ENCODE measurements around the gene L3MBTL1.
"Not testable (repeated sequence)": the region's sequence is repeated elsewhere in the genome, so short reads cannot be mapped to it uniquely, and the experiment has no call there.

DNA sequence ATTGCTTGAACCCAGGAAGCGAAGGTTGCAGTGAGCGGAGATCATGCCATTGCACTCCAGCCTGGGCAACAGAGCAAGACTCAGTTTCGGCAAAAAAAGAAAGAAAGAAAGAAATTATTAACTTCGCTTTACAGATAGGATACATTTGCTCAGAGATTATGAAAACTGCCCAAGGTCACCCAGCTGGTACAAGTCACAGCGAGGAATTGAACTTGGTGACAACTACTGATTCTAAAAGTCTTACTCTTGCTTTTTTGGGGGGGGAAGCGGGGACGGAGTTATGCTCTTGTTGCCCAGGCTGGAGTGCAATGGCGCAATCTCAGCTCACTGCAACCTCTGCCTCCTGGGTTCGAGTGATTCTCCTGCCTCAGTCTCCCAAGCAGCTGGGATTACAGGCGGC, 81.0 kb downstream of the L3MBTL1 start:
- TF ChIP-seq, protein P1, sequence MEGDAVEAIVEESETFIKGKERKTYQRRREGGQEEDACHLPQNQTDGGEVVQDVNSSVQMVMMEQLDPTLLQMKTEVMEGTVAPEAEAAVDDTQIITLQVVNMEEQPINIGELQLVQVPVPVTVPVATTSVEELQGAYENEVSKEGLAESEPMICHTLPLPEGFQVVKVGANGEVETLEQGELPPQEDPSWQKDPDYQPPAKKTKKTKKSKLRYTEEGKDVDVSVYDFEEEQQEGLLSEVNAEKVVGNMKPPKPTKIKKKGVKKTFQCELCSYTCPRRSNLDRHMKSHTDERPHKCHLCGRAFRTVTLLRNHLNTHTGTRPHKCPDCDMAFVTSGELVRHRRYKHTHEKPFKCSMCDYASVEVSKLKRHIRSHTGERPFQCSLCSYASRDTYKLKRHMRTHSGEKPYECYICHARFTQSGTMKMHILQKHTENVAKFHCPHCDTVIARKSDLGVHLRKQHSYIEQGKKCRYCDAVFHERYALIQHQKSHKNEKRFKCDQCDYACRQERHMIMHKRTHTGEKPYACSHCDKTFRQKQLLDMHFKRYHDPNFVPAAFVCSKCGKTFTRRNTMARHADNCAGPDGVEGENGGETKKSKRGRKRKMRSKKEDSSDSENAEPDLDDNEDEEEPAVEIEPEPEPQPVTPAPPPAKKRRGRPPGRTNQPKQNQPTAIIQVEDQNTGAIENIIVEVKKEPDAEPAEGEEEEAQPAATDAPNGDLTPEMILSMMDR (conservative IDR thresholded peaks at IDR 0.05; ENCODE audit: low read depth, low read length): not testable (repeated sequence)
- TF ChIP-seq POLR2A (IDR thresholded peaks at IDR 0.05; ENCODE audit: low read depth, low read length); CHD1 (IDR thresholded peaks at IDR 0.05; ENCODE audit: low read depth, low read length); MXI1 (IDR thresholded peaks at IDR 0.05; ENCODE audit: borderline replicate concordance, low read depth, low read length); RAD21 (IDR thresholded peaks at IDR 0.05; ENCODE audit: low read length); MAFK (IDR thresholded peaks at IDR 0.05; ENCODE audit: low read depth, low read length): not testable (repeated sequence)

All from IMR-90 (cell line).